Measurements from ENCODE around the gene SLC38A11. TPM values are rescaled to one million over a fixed set of nuclear protein-coding genes. Genes with fewer than 3 reads are reported as not detected.

The SLC38A11 gene
- polyA plus RNA-seq, 3 donors, result 0.07 TPM; not detected in 2

GRCh38 chr2:164896634-164897355, 58.5 kb downstream of the SLC38A11 start:
- no peak overlapping the region for H2AFZ ChIP-seq (ENCODE audit: insufficient read depth, low read depth, low read length, poor library complexity, severe bottlenecking)
- peaks cover 4% of the 10 kb centered on the region for H3K4me1 Mint-ChIP-seq
- WGBS (ENCODE audit: insufficient coverage), result no CpG with 5 or more reads among the region's 3 CpGs
- H3K27ac ChIP-seq (ENCODE audit: low read depth in 1 of 2, low read length in 2 of 2), result no peak overlapping the region
- H3K4me2 ChIP-seq (replicated peaks; ENCODE audit: extremely low read depth, low read length, poor library complexity, severe bottlenecking), result no peak overlapping the region
- no peak overlapping the region for H3K4me3 Mint-ChIP-seq
- no peaks in the 10 kb centered on the region for H4K20me1 ChIP-seq (ENCODE audit: insufficient read depth, low read length)
- peaks cover 4% of the 10 kb centered on the region in 2 donors for H3K4me1 ChIP-seq (ENCODE audit: control insufficient read depth in 1 of 2, insufficient read depth in 2 of 2, low read length in 2 of 2)
- H3K36me3 Mint-ChIP-seq, result no peaks in the 10 kb centered on the region
- no peak for TF ChIP-seq CTCF (IDR thresholded peaks at IDR 0.05)
- H3K9me3 Mint-ChIP-seq, result no peaks in the 10 kb centered on the region
- H3K9ac ChIP-seq (ENCODE audit: insufficient read depth, low read length, poor library complexity, severe bottlenecking), result no peak overlapping the region
- H3K27me3 Mint-ChIP-seq (ENCODE audit: low read depth in 3 of 3), result no peaks in the 10 kb centered on the region
- no peaks in the 10 kb centered on the region for H3K79me2 ChIP-seq (ENCODE audit: insufficient read depth, low read length)
- no peak overlapping the region for H3K4me3 ChIP-seq (replicated peaks in 1 of 3; ENCODE audit: low read depth in 2 of 3, low read length in 3 of 3)
- no peaks in the 10 kb centered on the region for H3K27me3 ChIP-seq (ENCODE audit: control insufficient read depth in 2 of 2, insufficient read depth in 2 of 2, low read length in 2 of 2)
- peak; percentile 43 to 76 (median 59) for DNase-seq
- no peaks in the 10 kb centered on the region for H3K36me3 ChIP-seq (replicated peaks in 1 of 2; ENCODE audit: control insufficient read depth in 1 of 2, insufficient read depth in 2 of 2, low read length in 2 of 2)
- peak overlapping the region in 4 of 7 donors; percentile 1 to 45 (median 14) for H3K27ac Mint-ChIP-seq
- intact Hi-C loops (cut with micrococcal nuclease), result no loop called here
- H3K9me3 ChIP-seq (replicated peaks in 1 of 2; ENCODE audit: control insufficient read depth in 1 of 2, insufficient read depth in 1 of 2, low read length in 2 of 2), result no peaks in the 10 kb centered on the region

- Histone ChIP-seq H3K4me3 (replicated peaks in 1 of 3; ENCODE audit: low read depth in 2 of 3, low read length in 3 of 3) (no peak overlapping the region), H3K27me3 (ENCODE audit: control insufficient read depth in 2 of 2, insufficient read depth in 2 of 2, low read length in 2 of 2) (no peaks in the 10 kb centered on the region), H3K4me1 (ENCODE audit: control insufficient read depth in 1 of 2, insufficient read depth in 2 of 2, low read length in 2 of 2) (peaks cover 4% of the 10 kb centered on the region in 2 donors), H3K4me2 (replicated peaks; ENCODE audit: extremely low read depth, low read length, poor library complexity, severe bottlenecking) (no peak overlapping the region), H2AFZ (ENCODE audit: insufficient read depth, low read depth, low read length, poor library complexity, severe bottlenecking) (no peak overlapping the region), H3K9ac (ENCODE audit: insufficient read depth, low read length, poor library complexity, severe bottlenecking) (no peak overlapping the region), H3K36me3 (replicated peaks in 1 of 2; ENCODE audit: control insufficient read depth in 1 of 2, insufficient read depth in 2 of 2, low read length in 2 of 2) (no peaks in the 10 kb centered on the region), H3K79me2 (ENCODE audit: insufficient read depth, low read length) (no peaks in the 10 kb centered on the region), H4K20me1 (ENCODE audit: insufficient read depth, low read length) (no peaks in the 10 kb centered on the region), H3K27ac (ENCODE audit: low read depth in 1 of 2, low read length in 2 of 2) (no peak overlapping the region), H3K9me3 (replicated peaks in 1 of 2; ENCODE audit: control insufficient read depth in 1 of 2, insufficient read depth in 1 of 2, low read length in 2 of 2) (no peaks in the 10 kb centered on the region)
- Mint-ChIP-seq H3K27me3 (ENCODE audit: low read depth in 3 of 3) (no peaks in the 10 kb centered on the region), H3K4me1 (peaks cover 4% of the 10 kb centered on the region), H3K36me3 (no peaks in the 10 kb centered on the region), H3K4me3 (no peak overlapping the region), H3K27ac (no peak overlapping the region), H3K9me3 (no peaks in the 10 kb centered on the region)
- TF ChIP-seq CTCF (IDR thresholded peaks at IDR 0.05), result no peak
- no CpG with 5 or more reads among the region's 4 CpGs for WGBS (ENCODE audit: insufficient coverage)
- peak in 2 of 3 donors; percentile 2 to 19 for DNase-seq
- intact Hi-C loops (cut with micrococcal nuclease), result no loop called here
Measured at GRCh38 chr2:164896226-164896625, 59.1 kb downstream of the SLC38A11 start.
